ENCODE data around the gene SNX32. TPM values are rescaled to one million over a fixed set of nuclear protein-coding genes. Genes with fewer than 3 reads are reported as not detected.

The SNX32 gene
- total and polyA plus RNA-seq, 2 of the 13 experiments (the other 11 are each of a cell fraction or from before 2014, with no cell fraction given) = 0.09 to 0.34 TPM

- TF ChIP-seq TBL1XR1 (IDR thresholded peaks at IDR 0.05; ENCODE audit: borderline replicate concordance, low read length, partially characterized antibody) (peak; percentile 13), BRF2 (CRISPR knock-in tag; IDR thresholded peaks at IDR 0.05) (no peak), ZNF337 (CRISPR knock-in tag; IDR thresholded peaks at IDR 0.05; ENCODE audit: borderline replicate concordance, low read depth) (no peak), KMT2B (CRISPR knock-in tag; IDR thresholded peaks at IDR 0.05) (no peak; the same call in 1 of the 2 replicates), NFYC (CRISPR knock-in tag; IDR thresholded peaks at IDR 0.05) (peak; percentile 65), RNF2 (conservative IDR thresholded peaks at IDR 0.05; ENCODE audit: low read depth) (no peak; the same call in none of the 2 replicates), MAX (IDR thresholded peaks at IDR 0.05) (peak; percentile 67), CEBPB (IDR thresholded peaks at IDR 0.05; ENCODE audit: borderline replicate concordance, low read depth, low read length) (no peak), ZNF335 (CRISPR knock-in tag; IDR thresholded peaks at IDR 0.05) (peak; percentile 63), ELF1 (CRISPR knock-in tag; IDR thresholded peaks at IDR 0.05) (peak; percentile 98), NR1H2 (CRISPR knock-in tag; IDR thresholded peaks at IDR 0.05; ENCODE audit: borderline replicate concordance, low read depth) (peak; percentile 68; the same call in 1 of the 2 replicates), ZNF234 (CRISPR knock-in tag; conservative IDR thresholded peaks at IDR 0.05) (no peak), KLF9 (CRISPR knock-in tag; IDR thresholded peaks at IDR 0.05; ENCODE audit: low read depth) (no peak), HMGA1 (CRISPR knock-in tag; conservative IDR thresholded peaks at IDR 0.05) (no peak), ZNF629 (CRISPR knock-in tag; conservative IDR thresholded peaks at IDR 0.05) (no peak), ZBTB43 (CRISPR knock-in tag; conservative IDR thresholded peaks at IDR 0.05) (0 out of 2 replicates have a peak, but pooled peaks have one; percentile 10), ARID3A (IDR thresholded peaks at IDR 0.05; ENCODE audit: low read depth, low read length) (peak; percentile 37; the same call in 1 of the 2 replicates), GRHL1 (CRISPR knock-in tag; conservative IDR thresholded peaks at IDR 0.05) (no peak), ZNF619 (CRISPR knock-in tag; IDR thresholded peaks at IDR 0.05) (0 out of 2 replicates have a peak, but pooled peaks have one; percentile 23), MLX (CRISPR knock-in tag; IDR thresholded peaks at IDR 0.05) (peak; percentile 12; the same call in 1 of the 2 replicates), POLR2A (IDR thresholded peaks at IDR 0.05; ENCODE audit: insufficient read depth in 1 of 2, low read depth in 2 of 2, low read length in 2 of 2) (peak in 1 of 2 experiments; percentile 80; a peak in 2 of 4 replicates)
- TF ChIP-seq, protein P1, sequence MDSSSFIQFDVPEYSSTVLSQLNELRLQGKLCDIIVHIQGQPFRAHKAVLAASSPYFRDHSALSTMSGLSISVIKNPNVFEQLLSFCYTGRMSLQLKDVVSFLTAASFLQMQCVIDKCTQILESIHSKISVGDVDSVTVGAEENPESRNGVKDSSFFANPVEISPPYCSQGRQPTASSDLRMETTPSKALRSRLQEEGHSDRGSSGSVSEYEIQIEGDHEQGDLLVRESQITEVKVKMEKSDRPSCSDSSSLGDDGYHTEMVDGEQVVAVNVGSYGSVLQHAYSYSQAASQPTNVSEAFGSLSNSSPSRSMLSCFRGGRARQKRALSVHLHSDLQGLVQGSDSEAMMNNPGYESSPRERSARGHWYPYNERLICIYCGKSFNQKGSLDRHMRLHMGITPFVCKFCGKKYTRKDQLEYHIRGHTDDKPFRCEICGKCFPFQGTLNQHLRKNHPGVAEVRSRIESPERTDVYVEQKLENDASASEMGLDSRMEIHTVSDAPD (CRISPR knock-in tag; IDR thresholded peaks at IDR 0.05) = no peak
Observed at GRCh38 chr11:65888163-65888814, 54.5 kb downstream of the SNX32 start, which contains the start of gene FIBP (continued).
